GM13977 (cell line): ENCODE measurements around the gene HPGDS.

Source experiments
- DNase-seq: peaks from one replicate; pipeline ENCODE4 v3.0.0; 2012; ENCODE audit warnings: low spot score
- CTCF ChIP-seq: IDR thresholded peaks from 2 replicates; pipeline ENCODE4 v1.5.1; 2012; ENCODE audit warnings: mild to moderate bottlenecking, control low read depth; ENCODE audit not compliant: insufficient read depth; ENCODE audit errors: extremely low read depth, missing control alignments
- in situ Hi-C: fragments of 300-500 bp; cut with MboI; formaldehyde crosslinking; loops from one replicate; pipeline ENCODE4 v1.12.0; 2022; ENCODE audit warnings: low sequenced_read_pairs, low pct_unique_long_range_greater_than_20kb, mixed read lengths, inconsistent platforms; ENCODE audit not compliant: unreplicated experiment

The HPGDS gene

DNA sequence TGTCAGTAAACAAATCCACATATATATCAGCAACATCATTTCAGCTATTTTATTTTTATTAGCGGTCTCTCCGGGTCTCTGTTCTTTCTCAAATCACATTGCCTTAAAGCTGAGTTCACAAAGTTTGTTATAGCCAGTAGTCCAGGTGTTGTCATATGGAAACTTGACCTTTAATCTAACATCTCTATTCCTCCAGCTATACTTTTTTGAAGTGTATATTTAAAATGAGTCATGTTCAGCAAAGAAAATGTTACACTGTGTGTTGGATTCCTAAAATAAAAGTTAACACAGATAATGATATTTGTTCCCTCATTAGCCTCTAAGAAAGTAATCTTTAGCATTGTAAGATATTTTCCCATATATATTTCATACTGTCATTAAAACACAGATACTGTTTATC, 71.4 kb downstream of the HPGDS start:
- TF ChIP-seq CTCF, result no peak
- DNase-seq, result no peak
- in situ Hi-C loops, result no loop called here

- no peak for TF ChIP-seq CTCF
- in situ Hi-C loops, result no loop called here
- no peak for DNase-seq
Observed at GRCh38 chr4:94267037-94267436, 75.6 kb downstream of the HPGDS start.

- DNase-seq, result no peak
- in situ Hi-C loops, result no loop called here
- no peak for TF ChIP-seq CTCF
Observed at GRCh38 chr4:94262163-94263016, 80.2 kb downstream of the HPGDS start.

GRCh38 chr4:94256828-94257227, 85.8 kb downstream of the HPGDS start:
- DNase-seq, result no peak
- peak; percentile 40 for TF ChIP-seq CTCF
- in situ Hi-C loops, result no loop called here

DNA sequence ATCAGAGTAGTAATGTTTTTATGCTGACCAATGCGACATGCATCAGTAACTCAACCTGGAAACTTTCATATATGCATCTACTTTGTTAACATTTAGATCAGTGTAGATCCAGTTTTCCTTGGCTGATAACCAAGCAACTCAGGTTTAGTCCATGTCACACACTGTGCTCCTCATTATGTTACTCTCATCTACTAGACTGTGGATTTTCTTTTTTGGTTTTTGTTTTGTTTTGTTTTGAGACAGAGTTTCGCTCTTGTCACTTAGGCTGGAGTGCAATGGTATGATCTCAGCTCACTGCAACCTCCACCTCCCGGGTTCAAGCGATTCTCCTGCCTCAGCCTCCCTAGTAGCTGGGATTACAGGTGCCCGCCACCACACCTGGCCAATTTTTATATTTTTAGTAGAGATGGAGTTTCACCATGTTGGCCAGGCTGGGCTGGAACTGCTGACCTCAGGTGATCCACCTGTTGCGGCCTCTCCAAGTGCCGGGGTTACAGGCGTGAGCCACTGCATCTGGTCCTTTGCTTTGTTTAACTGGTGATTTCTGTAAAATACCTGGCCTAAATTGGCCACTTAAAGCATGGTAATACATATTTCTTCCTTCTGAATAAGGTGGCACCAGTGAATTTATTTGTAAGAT, 86.4 kb downstream of the HPGDS start:
- no peak for DNase-seq
- TF ChIP-seq CTCF, result no peak
- in situ Hi-C loops, result no loop called here

- DNase-seq, result no peak
- no peak for TF ChIP-seq CTCF
- in situ Hi-C loops, result no loop called here
Observed at GRCh38 chr4:94253036-94253435, 89.6 kb downstream of the HPGDS start.
